Thyroid gland (tissue), 4 donors: ENCODE results near the gene ABHD1. TPM values are rescaled to one million over a fixed set of nuclear protein-coding genes. Genes with fewer than 3 reads are reported as not detected.

Experiments
- DNase-seq, 2 donors: peaks; one replicate each; pipeline ENCODE4 v3.0.0-alpha.2; 2019
- H3K27ac ChIP-seq, 3 donors: fragments of 200-600 bp; sonication (generic); 1 replicate in 2 of 3; 2 replicates in 1 of 3; pipeline ENCODE4 v1.5.1; 2016 to 2019; ENCODE audit warnings: mild to moderate bottlenecking in 1 of 3, moderate library complexity in 1 of 3
- H3K27me3 ChIP-seq: fragments of 200-600 bp; sonication (generic); one replicate; pipeline ENCODE4 v1.5.1; 2019
- H3K36me3 ChIP-seq, 2 donors: fragments of 200-600 bp; sonication (generic); one replicate each; pipeline ENCODE4 v1.5.1; 2016 to 2019
- H3K4me1 ChIP-seq, 2 donors: fragments of 200-600 bp; sonication (generic); one replicate each; pipeline ENCODE4 v1.5.1; 2017 to 2019
- H3K4me3 ChIP-seq, 3 donors: fragments of 200-600 bp; sonication (generic); replicated peaks in 1 of 3; 1 replicate in 2 of 3; 2 replicates in 1 of 3; pipeline ENCODE4 v1.5.1; 2016; ENCODE audit warnings: mild to moderate bottlenecking in 1 of 3
- H3K9me3 ChIP-seq: fragments of 200-600 bp; sonication (generic); one replicate; pipeline ENCODE4 v1.5.1; 2017
- CTCF ChIP-seq, 6 experiments: fragments of 200-600 bp in 3 of 6; fragments of 450-650 bp in 3 of 6; sonication (generic) in 3 of 6; IDR thresholded peaks; one replicate each; pipeline ENCODE4 v1.5.1; 2016 to 2019; ENCODE audit warnings: antibody characterized with exemption in 6 of 6, mild to moderate bottlenecking in 2 of 6, inconsistent platforms in 1 of 6, moderate library complexity in 1 of 6
- POLR2A ChIP-seq, 2 donors: fragments of 450-650 bp; IDR thresholded peaks; one replicate each; pipeline ENCODE4 v1.6.1; 2017; ENCODE audit warnings: antibody characterized with exemption in 2 of 2, mild to moderate bottlenecking in 2 of 2, moderate library complexity in 1 of 2
- WGBS, 2 donors: methylation state at CpG; one replicate each; pipeline ENCODE4 v1.1.5; 2017; 5-methylcytosine and 5-hydroxymethylcytosine counted together
- intact Hi-C: fragments of 100-400 bp; cut with DNase I; formaldehyde crosslinking; loops from one replicate; pipeline ENCODE4 v1.15.1; 2023
- total RNA-seq, 4 donors: library from RNA; depleted of rRNA; stranded (reverse); fragments of >200 nt; gene quantifications; one replicate each; pipeline ENCODE4 v1.2.3, GENCODE V29; 2016

ABHD1 gene
- total RNA-seq, 4 donors from 2014 or later, result 0.44 to 1.1 (median 0.76) TPM

DNA sequence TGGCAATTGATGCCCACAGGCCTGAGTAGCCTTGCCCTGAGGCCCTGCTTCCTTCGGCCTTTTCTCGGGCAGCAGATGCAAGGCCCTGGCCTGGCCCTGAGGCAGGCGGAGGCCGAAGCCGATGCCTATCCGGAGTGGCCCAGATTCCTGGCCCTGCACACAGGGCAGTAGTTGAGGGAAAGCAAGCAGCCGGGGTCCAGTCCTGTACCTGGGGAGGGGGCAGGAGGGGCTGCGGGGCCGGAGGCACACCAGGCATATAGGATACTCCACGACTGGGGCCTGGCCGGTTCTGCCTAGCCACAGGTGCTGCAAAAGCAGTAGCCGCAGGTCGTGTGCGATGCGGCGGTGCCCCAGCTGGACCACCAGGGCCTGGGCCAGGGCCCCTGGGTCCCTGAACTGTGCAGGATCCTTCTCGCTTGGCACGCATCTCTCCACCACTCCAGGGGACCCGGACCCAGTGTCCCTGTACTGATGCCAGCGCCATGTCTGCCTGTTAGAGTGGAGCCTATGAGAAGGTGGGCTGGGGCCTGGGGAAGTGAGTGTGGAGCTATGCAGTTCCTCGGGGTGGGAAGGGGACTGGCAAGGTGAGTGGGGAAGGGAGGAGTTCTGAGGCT is 13.8 kb downstream of the ABHD1 start:
- H3K27ac ChIP-seq, result no peak overlapping the region
- WGBS, 2 donors, result 90 to 92% methylated on average over 10 to 11 of the region's 21 CpGs
- intact Hi-C loops, result loop anchor here (5.0 kb wide), 1 partner anchor 70 kb away; no protein-coding TSS in a partner anchor

GRCh38 chr2:27138111-27138510 is 14.5 kb downstream of the ABHD1 start:
- no peak for DNase-seq
- no peak for TF ChIP-seq CTCF (IDR thresholded peaks at IDR 0.05)
- TF ChIP-seq POLR2A (IDR thresholded peaks at IDR 0.05), result no peak
- 71 to 75% methylated on average over 6 to 7 of the region's 7 CpGs for WGBS, 2 donors
- intact Hi-C loops, result loop anchor here (5.0 kb wide), 1 partner anchor 69 kb away; no protein-coding TSS in a partner anchor
- no peaks in the 10 kb centered on the region for H3K9me3 ChIP-seq
- H3K4me1 ChIP-seq, result peaks cover 7 to 8% of the 10 kb centered on the region in 2 donors
- H3K4me3 ChIP-seq, result no peak overlapping the region
- H3K36me3 ChIP-seq, result no peaks in the 10 kb centered on the region
- H3K27me3 ChIP-seq, result no peaks in the 10 kb centered on the region
- H3K27ac ChIP-seq, result no peak overlapping the region

More for the DNA sequence above, 13.8 kb downstream of the ABHD1 start:
- peaks cover 10 to 12% of the 10 kb centered on the region in 2 donors for H3K4me1 ChIP-seq
- H3K4me3 ChIP-seq, result no peak overlapping the region
- DNase-seq, result no peak
- TF ChIP-seq CTCF (IDR thresholded peaks at IDR 0.05) (no peak), POLR2A (IDR thresholded peaks at IDR 0.05) (no peak)
- no peaks in the 10 kb centered on the region for H3K9me3 ChIP-seq
- peaks cover 0 to 2% of the 10 kb centered on the region in 2 donors for H3K36me3 ChIP-seq
- H3K27me3 ChIP-seq, result no peaks in the 10 kb centered on the region

DNA sequence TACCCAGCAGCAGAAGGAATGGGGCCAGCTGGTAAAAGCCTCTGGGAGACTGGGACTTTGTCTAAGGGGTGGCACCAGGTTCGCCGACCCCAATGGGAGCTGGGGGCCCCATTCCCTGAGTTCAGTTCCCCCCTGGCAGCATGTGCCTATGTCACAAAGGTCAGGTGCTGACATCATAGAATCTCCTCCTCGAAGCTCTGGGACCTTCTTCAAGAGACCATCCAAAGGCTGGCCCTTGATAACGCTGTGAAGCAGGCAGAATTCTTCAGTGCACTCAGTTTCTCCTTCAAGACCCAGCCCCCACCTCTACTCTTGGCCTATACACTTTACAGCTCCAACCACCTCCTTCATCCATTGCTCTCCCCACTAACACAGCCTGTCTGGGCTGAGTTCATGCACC is 15.7 kb downstream of the ABHD1 start, which contains the start of gene PRR30:
Gene PRR30, minus strand, starts transcription at position 101 of the 400 bp plus-strand sequence. CDS start 1,081 bp downstream, outside the sequence.
- Histone ChIP-seq H3K27ac (no peak within 1 kb of the TSS), H3K9me3 (no peaks in the 10 kb centered on the region), H3K36me3 (no peaks in the 10 kb centered on the region), H3K27me3 (no peaks in the 10 kb centered on the region), H3K4me1 (no peaks in the 10 kb centered on the region), H3K4me3 (no peak within 1 kb of the TSS)
- WGBS, 2 donors, result 70 to 79% methylated on average over 4 of the region's 4 CpGs
- TF ChIP-seq POLR2A (IDR thresholded peaks at IDR 0.05) (no peak), CTCF (IDR thresholded peaks at IDR 0.05) (no peak)
- intact Hi-C loops, result loop anchor here (5.0 kb wide), 1 partner anchor 68 kb away; no protein-coding TSS in a partner anchor
- no peak for DNase-seq

DNA sequence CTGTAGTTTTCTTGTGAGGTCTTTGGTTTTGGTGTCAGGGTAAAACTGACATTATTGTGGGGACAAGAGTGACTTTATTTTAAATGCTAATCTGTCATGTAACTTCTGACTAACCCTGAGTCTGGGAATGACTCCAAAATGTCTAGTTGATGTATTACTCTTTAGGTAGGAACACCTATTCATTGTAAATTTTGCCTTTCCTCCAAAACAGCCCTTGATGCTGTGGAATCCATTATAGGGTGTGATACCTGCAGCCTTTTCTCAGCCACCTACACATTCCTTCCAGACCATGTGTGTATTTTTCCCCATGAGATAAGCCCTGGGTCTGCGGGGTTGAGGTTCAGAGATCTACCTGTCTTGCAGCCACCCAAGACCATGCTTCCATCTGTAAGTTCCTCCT is 19.7 kb downstream of the ABHD1 start:
- no peak overlapping the region for H3K27ac ChIP-seq
- H3K4me1 ChIP-seq, result no peaks in the 10 kb centered on the region
- H3K27me3 ChIP-seq, result no peaks in the 10 kb centered on the region
- no peak for DNase-seq
- TF ChIP-seq CTCF (IDR thresholded peaks at IDR 0.05) (no peak), POLR2A (IDR thresholded peaks at IDR 0.05) (no peak)
- no peaks in the 10 kb centered on the region for H3K36me3 ChIP-seq
- intact Hi-C loops, result no loop called here
- no peak overlapping the region for H3K4me3 ChIP-seq
- no peaks in the 10 kb centered on the region for H3K9me3 ChIP-seq
- WGBS, 2 donors, result 87 to 88% methylated on average over 1 of the region's 1 CpG

DNA sequence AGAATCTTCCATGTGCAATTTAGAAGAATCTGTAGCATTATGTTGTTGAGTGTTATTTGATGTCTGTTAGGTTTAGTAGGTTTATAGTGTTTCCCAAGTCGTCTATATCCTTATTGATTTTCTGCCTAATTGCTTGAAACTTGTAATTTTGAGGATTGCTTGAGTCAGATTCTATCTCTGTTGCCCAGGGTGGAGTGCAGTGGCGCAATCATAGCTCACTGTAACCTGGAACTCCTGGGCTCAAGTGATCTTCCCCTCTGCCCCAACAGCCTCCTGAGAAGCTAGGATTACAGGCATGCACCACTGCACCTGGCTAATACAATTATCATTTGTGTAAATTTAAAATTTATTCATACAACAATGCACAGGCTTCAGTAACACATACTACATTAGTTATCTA is 22.1 kb downstream of the ABHD1 start:
- Histone ChIP-seq H3K36me3 (no peaks in the 10 kb centered on the region), H3K9me3 (no peaks in the 10 kb centered on the region), H3K27ac (no peak overlapping the region), H3K4me3 (no peak overlapping the region), H3K27me3 (no peaks in the 10 kb centered on the region), H3K4me1 (no peaks in the 10 kb centered on the region)
- intact Hi-C loops, result no loop called here
- no peak for DNase-seq
- 75 to 88% methylated on average over 2 of the region's 2 CpGs for WGBS, 2 donors
- TF ChIP-seq POLR2A (IDR thresholded peaks at IDR 0.05), result no peak
- TF ChIP-seq CTCF (IDR thresholded peaks at IDR 0.05), result no peak
